GM12878 (cell line): ENCODE data around the gene TMEM132C.

Experiments
- BRCA1 ChIP-seq: IDR thresholded peaks from 2 replicates; pipeline ENCODE4 v1.6.1; 2011; ENCODE audit warnings: low read depth, low read length, improper control_type of control experiment
- CTCF ChIP-seq, 3 experiments: IDR thresholded peaks in 2 of 3; conservative IDR thresholded peaks in 1 of 3; 2 replicates each; pipeline ENCODE4 v1.5.1; 2011; ENCODE audit warnings: low read depth in 3 of 3, low read length in 3 of 3, mild to moderate bottlenecking in 3 of 3, control low read depth in 2 of 3, moderate library complexity in 2 of 3, inconsistent platforms in 1 of 3, mixed read lengths in 1 of 3; ENCODE audit not compliant: control insufficient read depth in 2 of 3, insufficient read depth in 1 of 3; ENCODE audit errors: extremely low read depth in 1 of 3
- EP300 ChIP-seq, 2 experiments: fragments of 150-350 bp in 1 of 2; IDR thresholded peaks; 2 replicates each; pipeline ENCODE4 v1.6.1; 2011 to 2012; ENCODE audit warnings: low read depth in 2 of 2, low read length in 2 of 2, borderline replicate concordance in 1 of 2, improper control_type of control experiment in 1 of 2, inconsistent platforms in 1 of 2; ENCODE audit not compliant: control insufficient read depth in 1 of 2
- FOXM1 ChIP-seq: IDR thresholded peaks from 2 replicates; pipeline ENCODE4 v1.6.1; 2012; ENCODE audit warnings: low read depth, mild to moderate bottlenecking, inconsistent platforms, low read length, moderate library complexity
- IRF5 ChIP-seq: fragments of 450-650 bp; IDR thresholded peaks from 2 replicates; pipeline ENCODE4 v1.6.1; 2017; ENCODE audit warnings: borderline replicate concordance
- PKNOX1 ChIP-seq: fragments of 450-650 bp; IDR thresholded peaks from 2 replicates; pipeline ENCODE4 v1.6.1; 2016; ENCODE audit warnings: mild to moderate bottlenecking
- POLR2A ChIP-seq: IDR thresholded peaks from 2 replicates; pipeline ENCODE4 v1.6.1; 2011; ENCODE audit warnings: low read depth, mild to moderate bottlenecking, low read length
- RUNX3 ChIP-seq: IDR thresholded peaks from 2 replicates; pipeline ENCODE4 v1.6.1; 2012; ENCODE audit warnings: low read length, inconsistent platforms
- TARDBP ChIP-seq: IDR thresholded peaks from 2 replicates; pipeline ENCODE4 v1.6.1; 2016; ENCODE audit warnings: borderline replicate concordance
- USF1 ChIP-seq: IDR thresholded peaks from 2 replicates; pipeline ENCODE4 v1.6.1; 2011; ENCODE audit warnings: borderline replicate concordance, low read depth, mild to moderate bottlenecking, moderate library complexity, mixed read lengths, low read length; ENCODE audit not compliant: insufficient read depth; ENCODE audit errors: extremely low read length
- ZNF384 ChIP-seq: IDR thresholded peaks from 2 replicates; pipeline ENCODE4 v1.6.1; 2012; ENCODE audit warnings: low read depth, mild to moderate bottlenecking, low read length, improper control_type of control experiment, borderline replicate concordance

- no peak for TF ChIP-seq CTCF (IDR thresholded peaks at IDR 0.05 in 2 of 3, conservative IDR thresholded peaks at IDR 0.05 in 1 of 3; ENCODE audit: control insufficient read depth in 2 of 3, extremely low read depth in 1 of 3, insufficient read depth in 1 of 3, low read depth in 3 of 3, low read length in 3 of 3)
- no peak for TF ChIP-seq POLR2A
- TF ChIP-seq PKNOX1: no peak
- no peak for TF ChIP-seq FOXM1
- TF ChIP-seq RUNX3: no peak
- TF ChIP-seq BRCA1: no peak
- TF ChIP-seq IRF5: no peak
- no peak for TF ChIP-seq USF1
- no peak for TF ChIP-seq ZNF384
- no peak for TF ChIP-seq EP300 (IDR thresholded peaks at IDR 0.05; ENCODE audit: borderline replicate concordance in 1 of 2, control insufficient read depth in 1 of 2, low read depth in 2 of 2, low read length in 2 of 2)
- no peak for TF ChIP-seq TARDBP
Observed at GRCh38 chr12:128458301-128458974, 191.5 kb downstream of the TMEM132C start.
